SH-SY5Y (cell line): ENCODE data around the gene TXNDC2.

ENCODE experiments used
- GATA2 ChIP-seq: IDR thresholded peaks from 2 replicates; pipeline ENCODE4 v1.6.1; 2011; ENCODE audit warnings: mild to moderate bottlenecking, low read depth, low read length
- GATA3 ChIP-seq: IDR thresholded peaks from 2 replicates; pipeline ENCODE4 v1.6.1; 2011; ENCODE audit warnings: low read depth, mild to moderate bottlenecking, low read length, moderate library complexity

GRCh38 chr18:9910661-9911060, 24.9 kb downstream of the TXNDC2 start:
- TF ChIP-seq GATA3 (no peak), GATA2 (no peak)
